ENCODE measurements around the gene VWA3B. TPM values are rescaled to one million over a fixed set of nuclear protein-coding genes. Genes with fewer than 3 reads are reported as not detected.

Gene VWA3B
- total RNA-seq, 1 experiment from 2014 or later = not detected

DNA sequence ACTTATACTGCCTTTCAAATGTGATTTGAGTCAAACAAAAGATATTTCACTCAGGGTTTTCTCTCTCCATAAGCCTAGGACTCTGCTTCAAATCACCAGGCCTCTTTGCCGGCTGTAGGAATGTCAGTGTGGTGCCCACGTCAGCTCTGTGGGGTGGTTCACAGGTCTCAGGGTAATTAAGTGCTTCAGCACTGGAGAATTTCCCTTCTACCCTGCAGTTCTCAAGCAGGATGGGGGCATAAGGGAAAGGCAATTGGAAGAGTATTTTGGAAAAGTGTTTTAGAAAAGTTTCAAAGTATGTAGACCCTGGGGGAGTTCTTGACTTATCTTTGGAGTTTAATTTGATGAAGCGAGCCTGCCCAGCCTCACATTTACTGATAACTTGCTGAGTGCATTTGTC lies 268.9 kb downstream of the VWA3B start:
- Histone ChIP-seq H3K4me1 (ENCODE audit: insufficient read depth, low read length) (no peaks in the 10 kb centered on the region), H2BK15ac (ENCODE audit: low read depth, low read length) (no peak overlapping the region), H3K27me3 (ENCODE audit: insufficient read depth, low read length) (no peaks in the 10 kb centered on the region), H2AFZ (ENCODE audit: low read length) (no peak overlapping the region), H3K4ac (ENCODE audit: low read depth, low read length) (no peak overlapping the region), H2BK120ac (ENCODE audit: low read depth, low read length, poor library complexity, severe bottlenecking) (no peak overlapping the region), H3K9ac (ENCODE audit: extremely low read depth, insufficient read length, low read length) (no peak overlapping the region), H4K8ac (replicated peaks; ENCODE audit: insufficient read length, low read depth, low read length) (no peak overlapping the region), H3K4me2 (ENCODE audit: insufficient read depth, insufficient read length, low read length) (no peak overlapping the region), H3K56ac (ENCODE audit: insufficient read length, low read depth, low read length) (no peak overlapping the region), H3T11ph (ENCODE audit: low read length) (no peak overlapping the region), H3K27ac (ENCODE audit: insufficient read length, low read depth, low read length) (no peak overlapping the region), H3K79me2 (ENCODE audit: insufficient read depth, low read length) (no peaks in the 10 kb centered on the region), H3K14ac (ENCODE audit: insufficient read depth, low read length) (no peak overlapping the region), H2BK5ac (ENCODE audit: insufficient read length, low read length) (no peak overlapping the region), H3K23me2 (ENCODE audit: insufficient read length, low read depth, low read length, poor library complexity, severe bottlenecking) (no peaks in the 10 kb centered on the region), H3K23ac (ENCODE audit: insufficient read length, low read depth, low read length) (no peak overlapping the region), H3K79me1 (ENCODE audit: insufficient read depth, low read depth, low read length, poor library complexity, severe bottlenecking) (no peaks in the 10 kb centered on the region), H4K20me1 (ENCODE audit: control insufficient read depth, insufficient read depth, insufficient read length) (no peaks in the 10 kb centered on the region), H3K18ac (ENCODE audit: insufficient read length, low read depth, low read length) (no peak overlapping the region), H4K91ac (ENCODE audit: insufficient read length, low read depth, low read length) (no peak overlapping the region), H4K5ac (ENCODE audit: insufficient read length, low read depth, low read length) (no peak overlapping the region), H3K9me3 (ENCODE audit: control insufficient read depth, low read depth, low read length) (no peaks in the 10 kb centered on the region), H2BK20ac (ENCODE audit: low read depth, low read length, poor library complexity, severe bottlenecking) (no peak overlapping the region), H2AK5ac (ENCODE audit: insufficient read length, low read length) (no peak overlapping the region), H2BK12ac (ENCODE audit: insufficient read length, low read depth, low read length) (no peak overlapping the region)
- DNase-seq = no peak
- WGBS (ENCODE audit: extremely low coverage, insufficient read length, low lambda C conversion rate) = no CpG with 5 or more reads among the region's 3 CpGs
- Mint-ChIP-seq H3K36me3 (ENCODE audit: insufficient read depth in 1 of 3, low read depth in 3 of 3) (peaks cover under 1 to 10% (median 4%) of the 10 kb centered on the region in 3 experiments; a peak in 5 of 7 replicates), H3K4me3 (no peak overlapping the region), H3K9me3 (peaks cover 9 to 11% of the 10 kb centered on the region in 2 experiments), H3K27me3 (ENCODE audit: low read depth) (peaks cover 15% of the 10 kb centered on the region), H3K4me1 (0 out of 4 replicates have a peak, but pooled peaks cover 0 to 3% of the 10 kb centered on the region in 2 experiments), H3K27ac (no peak overlapping the region; a peak in 1 of 7 replicates)
- TF ChIP-seq, protein P1, sequence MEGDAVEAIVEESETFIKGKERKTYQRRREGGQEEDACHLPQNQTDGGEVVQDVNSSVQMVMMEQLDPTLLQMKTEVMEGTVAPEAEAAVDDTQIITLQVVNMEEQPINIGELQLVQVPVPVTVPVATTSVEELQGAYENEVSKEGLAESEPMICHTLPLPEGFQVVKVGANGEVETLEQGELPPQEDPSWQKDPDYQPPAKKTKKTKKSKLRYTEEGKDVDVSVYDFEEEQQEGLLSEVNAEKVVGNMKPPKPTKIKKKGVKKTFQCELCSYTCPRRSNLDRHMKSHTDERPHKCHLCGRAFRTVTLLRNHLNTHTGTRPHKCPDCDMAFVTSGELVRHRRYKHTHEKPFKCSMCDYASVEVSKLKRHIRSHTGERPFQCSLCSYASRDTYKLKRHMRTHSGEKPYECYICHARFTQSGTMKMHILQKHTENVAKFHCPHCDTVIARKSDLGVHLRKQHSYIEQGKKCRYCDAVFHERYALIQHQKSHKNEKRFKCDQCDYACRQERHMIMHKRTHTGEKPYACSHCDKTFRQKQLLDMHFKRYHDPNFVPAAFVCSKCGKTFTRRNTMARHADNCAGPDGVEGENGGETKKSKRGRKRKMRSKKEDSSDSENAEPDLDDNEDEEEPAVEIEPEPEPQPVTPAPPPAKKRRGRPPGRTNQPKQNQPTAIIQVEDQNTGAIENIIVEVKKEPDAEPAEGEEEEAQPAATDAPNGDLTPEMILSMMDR (conservative IDR thresholded peaks at IDR 0.05) = no peak
